Hematopoietic multipotent progenitor cell treated with erythropoietin and hydrocortisone succinate and interleukin-3 and kit ligand, for 6 days (in vitro differentiated cells): ENCODE results near the gene TMUB1.
A peak's percentile ranks its signal among the peaks of the same experiment; 100 is the strongest.

Source experiments
- DNase-seq: peaks from one replicate; pipeline ENCODE4 v3.0.0-alpha.2; 2015

The TMUB1 gene

DNA sequence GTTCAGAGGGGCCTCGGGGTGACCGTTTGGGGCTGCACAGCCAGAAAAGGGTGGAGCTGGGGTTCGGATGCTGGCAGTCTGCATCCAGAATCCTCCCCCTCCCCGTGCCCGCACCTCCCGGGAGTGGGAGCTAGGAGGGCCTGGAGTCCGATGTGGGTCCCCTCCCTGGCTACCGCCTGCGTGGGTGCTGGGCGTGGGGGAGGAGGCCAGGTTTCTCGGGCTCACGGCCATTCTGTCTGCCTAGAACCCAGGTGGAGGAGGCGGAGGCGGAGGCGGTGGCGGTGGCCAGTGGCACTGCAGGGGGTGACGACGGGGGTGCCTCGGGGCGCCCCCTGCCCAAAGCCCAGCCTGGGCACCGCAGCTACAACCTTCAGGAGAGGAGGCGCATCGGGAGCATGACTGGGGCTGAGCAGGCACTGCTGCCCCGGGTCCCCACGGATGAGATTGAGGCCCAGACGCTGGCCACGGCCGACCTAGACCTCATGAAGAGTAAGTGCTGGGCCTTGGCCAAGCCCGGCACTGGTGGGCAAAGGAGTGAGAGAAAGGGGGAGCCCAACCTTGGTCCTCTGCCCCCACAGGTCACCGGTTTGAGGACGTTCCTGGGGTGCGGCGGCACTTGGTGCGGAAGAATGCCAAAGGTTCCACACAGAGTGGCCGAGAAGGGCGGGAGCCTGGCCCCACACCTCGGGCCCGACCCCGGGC, 16.9 kb downstream of the TMUB1 start:
- DNase-seq, result no peak

DNA sequence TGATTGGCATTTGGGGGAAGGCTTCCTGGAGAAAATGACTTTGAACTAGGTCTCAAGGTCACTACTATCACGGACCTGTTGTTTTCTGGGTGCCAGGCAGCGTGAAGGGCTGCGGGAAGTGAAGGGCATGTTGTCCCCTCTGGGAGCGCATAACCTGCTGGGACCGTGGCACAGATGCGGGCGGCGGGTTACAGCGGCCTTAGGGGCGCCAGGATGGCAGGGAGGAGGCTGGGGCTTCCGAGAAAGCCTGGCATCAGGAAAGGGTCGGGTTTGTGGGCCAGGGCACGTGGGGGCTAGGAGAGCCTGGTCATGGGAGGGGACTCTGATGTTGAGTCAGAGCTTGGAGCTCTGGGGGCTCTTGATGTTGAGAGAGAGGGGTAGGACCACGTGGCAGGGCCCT, 17.8 kb downstream of the TMUB1 start:
- DNase-seq, result no peak

DNA sequence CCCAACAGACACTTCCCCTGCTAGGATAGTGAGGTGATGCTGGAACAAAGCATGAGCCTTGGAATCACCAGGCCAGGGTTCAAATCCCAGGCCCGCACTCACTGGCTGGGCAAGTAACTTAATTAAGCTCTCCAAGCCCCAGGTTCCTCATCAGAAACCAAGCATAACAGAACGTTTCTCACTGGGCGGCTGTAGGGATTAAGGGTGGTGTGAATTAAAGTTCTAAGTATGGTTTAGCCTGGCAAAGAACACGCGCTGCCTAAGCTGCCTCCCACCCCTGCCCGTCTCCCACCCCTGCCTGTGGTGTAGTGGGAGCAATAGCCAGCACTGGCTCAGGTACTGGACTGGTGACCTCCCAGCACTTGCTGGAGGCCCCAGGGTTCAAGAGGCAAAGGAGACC, 18.3 kb downstream of the TMUB1 start:
- no peak for DNase-seq

DNA sequence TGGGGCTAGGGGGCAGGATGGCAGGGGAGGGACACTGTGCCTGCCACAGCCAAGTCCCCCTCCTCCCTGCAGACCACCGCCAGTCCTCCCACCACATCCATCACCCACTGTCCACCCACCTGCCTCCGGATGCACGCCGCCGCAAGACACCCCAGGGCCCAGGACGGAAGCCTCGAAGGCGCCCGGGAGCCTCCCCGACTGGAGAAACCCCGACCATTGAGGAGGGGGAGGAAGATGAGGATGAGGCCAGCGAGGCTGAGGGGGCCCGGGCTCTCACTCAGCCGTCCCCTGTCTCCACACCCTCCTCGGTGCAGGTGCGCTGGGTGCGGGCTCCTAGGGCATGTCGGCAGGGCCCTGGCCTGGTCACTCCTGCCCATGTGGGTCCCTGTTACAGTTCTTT, 18.8 kb downstream of the TMUB1 start:
- DNase-seq, result no peak

DNA sequence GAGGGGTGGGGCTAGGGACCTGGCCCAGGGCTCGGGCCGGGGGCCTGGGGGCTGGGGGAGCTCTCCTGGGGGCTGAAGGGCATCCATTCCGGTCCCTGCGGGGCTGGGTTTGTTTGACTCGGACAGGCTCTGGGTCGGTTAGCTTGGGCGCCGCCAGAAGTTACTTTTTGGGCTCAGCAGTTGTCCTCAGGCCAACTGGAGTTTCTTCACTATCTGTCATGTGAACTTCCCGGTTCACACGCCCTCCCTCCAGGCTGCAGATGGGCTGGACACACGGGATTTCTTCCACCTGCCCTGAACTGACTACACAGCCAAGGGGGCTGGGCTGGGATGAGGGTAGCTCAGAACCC, 20.1 kb downstream of the TMUB1 start:
- DNase-seq, result no peak

DNA sequence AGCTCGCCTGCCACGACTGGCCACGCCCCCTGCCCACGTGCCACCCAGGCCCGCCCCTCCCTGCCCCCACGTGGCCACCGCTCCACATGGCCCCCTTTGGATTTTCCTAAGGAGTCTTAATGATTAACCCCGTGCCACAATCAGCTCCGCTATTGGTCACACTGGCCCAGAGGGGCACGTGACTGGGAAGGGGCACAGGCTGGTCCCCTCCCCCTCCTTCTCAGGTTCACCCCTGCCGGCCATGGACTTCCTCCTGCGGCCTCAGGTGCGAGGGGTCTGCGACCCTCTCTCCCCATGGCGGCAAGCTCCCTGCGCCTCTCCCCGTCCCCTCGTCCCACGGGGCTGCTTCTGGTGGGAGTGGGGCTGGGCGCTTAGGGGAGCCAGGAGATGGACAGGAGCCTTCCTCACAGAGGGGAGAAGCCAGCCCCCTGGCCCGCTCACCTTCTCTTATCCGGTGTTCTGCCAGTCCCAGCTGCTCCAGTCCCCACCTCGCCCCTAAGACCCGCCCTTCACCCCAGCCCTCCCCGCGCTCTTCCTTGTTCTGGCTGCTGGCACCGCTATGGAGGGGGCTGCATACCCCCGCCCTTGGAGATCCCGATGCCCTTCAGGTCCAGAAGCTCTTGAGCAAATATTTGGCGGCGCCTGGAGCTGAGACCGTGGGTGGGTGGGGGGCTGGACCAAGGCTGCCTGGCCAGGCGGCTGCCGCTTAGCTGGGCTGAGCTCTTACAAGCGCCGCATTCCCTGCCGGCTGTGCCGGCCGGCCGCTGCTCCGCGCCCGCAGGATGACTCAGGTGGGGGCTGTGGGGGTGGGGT, 20.7 kb downstream of the TMUB1 start:
- DNase-seq, result peak; percentile 38

DNA sequence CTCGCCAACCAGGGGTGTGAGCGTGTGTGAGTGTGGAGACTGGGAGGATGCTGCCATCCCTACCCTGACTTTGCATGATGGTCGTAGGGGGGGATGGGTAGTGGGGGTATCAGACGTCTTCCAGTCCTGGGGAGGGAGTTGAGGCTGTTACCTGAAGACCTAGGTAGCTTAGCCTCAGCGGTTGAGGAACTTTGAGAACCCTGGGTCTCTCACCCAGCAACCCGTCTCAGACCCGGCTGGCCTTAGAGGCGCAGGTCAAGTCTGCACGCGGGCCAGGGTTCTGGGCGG, 21.2 kb downstream of the TMUB1 start:
- no peak for DNase-seq

DNA sequence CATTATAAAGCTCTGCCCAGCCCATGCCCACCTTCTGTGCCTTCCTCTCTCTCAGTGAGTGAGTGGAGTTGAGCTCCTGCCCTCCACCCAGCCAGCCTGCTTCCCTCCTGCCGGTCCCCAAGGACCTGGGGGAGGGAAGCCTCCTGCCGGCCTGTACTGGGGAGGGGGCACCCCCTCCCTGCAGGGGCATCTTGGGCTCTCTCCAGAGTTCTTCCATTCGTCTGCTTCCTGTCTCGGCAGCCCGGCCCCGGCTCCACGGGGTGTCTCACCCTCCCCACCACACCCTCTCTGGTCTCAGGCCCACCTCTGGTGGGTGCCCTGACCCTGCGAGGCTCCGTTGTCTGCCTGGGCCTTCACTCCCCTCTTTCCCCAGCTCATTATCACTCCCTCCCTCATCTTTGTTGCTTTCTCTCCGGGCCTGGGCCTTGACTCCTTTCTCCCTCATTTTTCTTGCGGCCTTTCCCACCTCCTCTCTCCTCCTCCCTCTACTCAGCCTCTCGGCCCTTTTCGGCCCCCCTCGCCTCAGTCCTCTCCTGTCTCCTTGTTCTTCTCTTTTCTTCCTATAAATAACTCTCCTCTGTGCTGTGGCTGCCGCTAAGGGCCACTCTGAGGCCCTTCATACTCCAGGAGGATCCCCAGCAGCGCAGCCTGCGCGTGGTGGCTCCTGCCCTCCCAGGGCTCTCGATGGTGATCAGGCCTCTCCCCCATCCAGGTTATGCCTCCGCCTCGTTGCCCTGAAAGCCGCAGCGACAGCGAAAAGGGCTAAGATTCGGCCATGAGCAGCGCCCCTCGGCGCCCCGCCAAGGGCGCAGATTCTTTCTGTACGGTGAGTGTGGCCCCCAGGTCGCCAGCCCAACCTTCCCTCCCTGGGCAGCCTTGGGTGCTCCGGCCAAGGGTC, 21.8 kb downstream of the TMUB1 start:
- no peak for DNase-seq

DNA sequence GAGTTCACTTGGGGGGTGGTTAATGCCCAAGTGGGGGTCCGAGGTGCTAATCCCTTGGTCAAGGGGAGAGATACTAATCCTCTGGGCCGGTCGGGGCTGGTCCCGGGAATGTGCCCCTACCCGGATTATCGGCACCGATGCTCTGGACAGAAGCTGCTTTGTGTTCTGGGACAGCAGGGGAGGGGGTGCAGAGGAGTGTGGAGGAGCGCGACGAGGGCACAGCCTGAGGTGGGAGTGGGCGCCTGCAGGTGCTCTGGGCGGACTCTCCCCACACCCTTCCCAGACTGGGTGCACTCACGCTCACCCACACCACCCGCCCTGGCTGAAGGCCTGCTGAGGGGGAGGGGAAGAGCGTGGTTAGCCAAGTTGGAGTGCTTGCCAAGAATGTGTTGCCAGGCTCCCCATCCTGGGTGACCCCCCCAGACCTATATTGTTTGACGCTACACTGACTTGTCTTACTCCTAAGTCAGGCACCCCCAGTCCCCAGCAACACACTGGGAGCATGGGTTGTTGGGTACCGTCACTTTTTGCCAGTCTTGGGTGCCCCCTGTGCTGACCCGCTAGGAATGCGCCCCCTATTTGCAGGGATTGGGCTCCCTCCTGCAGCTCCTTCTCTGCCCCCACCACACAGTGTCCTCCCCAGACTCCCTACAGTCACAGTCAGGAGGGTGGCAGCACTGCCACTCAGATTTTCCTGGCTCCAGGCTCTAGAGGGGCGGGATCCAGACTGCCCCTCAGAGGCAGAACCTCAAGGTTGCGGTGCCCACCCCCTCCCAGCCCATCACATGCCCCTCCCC, 22.7 kb downstream of the TMUB1 start:
- peak; percentile 78 for DNase-seq

DNA sequence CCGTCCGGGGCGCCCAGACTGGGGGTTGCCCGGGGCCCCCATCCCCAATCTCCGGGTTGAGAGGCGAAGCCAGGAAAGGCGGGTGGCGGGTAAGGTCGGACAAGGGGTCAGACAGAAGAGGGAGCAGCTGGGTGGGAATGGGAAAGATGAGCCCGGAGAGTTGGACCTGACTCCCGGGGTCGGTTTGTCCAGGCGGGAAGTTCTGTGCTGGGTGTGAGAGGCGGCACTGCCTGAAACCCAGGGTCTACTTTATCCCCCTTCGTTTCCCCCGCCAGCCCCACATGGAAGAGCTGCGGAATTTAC, 23.2 kb downstream of the TMUB1 start:
- no peak for DNase-seq

DNA sequence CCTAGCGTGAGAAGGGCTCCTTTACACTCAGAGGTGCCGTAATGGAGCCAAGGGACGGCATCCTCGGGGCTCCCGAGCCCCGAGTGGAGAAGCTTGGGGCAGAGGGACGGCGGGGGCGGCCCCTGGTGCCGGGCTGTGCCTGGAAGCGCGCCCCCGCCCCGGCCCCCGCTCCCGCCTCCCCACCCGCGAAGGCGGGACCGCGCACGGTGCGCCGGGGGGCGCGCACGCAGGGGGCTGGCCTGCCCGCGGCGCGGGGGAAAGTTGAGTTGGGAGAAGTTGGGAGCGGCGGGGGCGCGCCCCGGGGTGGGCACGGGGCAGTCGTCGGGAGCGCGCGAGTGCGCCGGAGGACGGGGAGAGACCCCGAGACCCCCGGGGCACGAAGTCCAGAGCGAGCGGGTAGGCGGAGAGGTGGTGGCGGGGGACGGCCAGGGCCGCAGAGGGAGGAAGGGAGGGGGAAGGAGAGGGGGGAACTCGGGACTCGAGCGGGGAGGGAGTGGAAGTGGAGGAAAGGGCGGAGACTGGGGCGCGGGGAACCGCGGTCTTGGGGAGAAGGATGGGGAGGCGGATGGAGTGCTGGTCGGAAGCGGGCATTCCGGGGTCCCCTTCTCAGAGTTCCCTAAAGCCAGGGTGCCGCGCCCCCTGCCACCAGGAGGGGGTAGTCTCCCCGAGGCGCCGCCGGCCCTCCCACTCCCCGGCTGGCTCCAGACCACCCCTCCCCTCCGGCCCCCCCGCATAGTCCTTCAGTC, 23.8 kb downstream of the TMUB1 start, which contains the start of gene SLC4A2:
Gene SLC4A2, plus strand, starts transcription at position 223 of the 746 bp plus-strand sequence. CDS start 2,399 bp downstream, outside the sequence.
- DNase-seq, result peak; percentile 81

DNA sequence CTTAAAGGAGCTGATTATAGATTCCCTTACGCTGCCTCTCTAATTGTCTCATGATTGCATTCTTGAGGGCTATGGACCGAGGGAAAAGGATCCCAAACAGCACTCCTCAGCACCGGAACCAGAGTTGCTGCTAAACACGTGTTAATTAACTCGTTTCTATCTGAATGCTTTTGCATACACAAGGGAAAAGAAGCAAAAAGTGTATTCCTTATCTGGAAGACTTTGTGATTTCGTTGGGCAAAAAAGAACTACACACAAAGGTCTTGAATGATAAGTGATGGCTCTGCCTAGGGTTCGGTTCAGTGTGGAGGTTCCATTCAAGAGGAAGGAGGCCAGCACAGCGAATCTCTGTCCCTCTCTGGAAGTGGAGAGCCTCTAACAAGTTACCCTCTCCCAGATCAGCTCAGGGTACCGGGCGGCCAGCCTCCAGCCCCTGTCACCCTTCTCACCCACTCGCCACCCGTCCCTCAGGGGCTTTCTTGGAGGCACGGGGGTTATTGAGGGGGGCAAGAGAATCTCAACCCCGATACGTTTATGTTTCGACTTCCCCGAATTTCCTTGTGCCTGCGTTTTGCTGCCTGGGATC, 24.4 kb downstream of the TMUB1 start:
- DNase-seq, result no peak

DNA sequence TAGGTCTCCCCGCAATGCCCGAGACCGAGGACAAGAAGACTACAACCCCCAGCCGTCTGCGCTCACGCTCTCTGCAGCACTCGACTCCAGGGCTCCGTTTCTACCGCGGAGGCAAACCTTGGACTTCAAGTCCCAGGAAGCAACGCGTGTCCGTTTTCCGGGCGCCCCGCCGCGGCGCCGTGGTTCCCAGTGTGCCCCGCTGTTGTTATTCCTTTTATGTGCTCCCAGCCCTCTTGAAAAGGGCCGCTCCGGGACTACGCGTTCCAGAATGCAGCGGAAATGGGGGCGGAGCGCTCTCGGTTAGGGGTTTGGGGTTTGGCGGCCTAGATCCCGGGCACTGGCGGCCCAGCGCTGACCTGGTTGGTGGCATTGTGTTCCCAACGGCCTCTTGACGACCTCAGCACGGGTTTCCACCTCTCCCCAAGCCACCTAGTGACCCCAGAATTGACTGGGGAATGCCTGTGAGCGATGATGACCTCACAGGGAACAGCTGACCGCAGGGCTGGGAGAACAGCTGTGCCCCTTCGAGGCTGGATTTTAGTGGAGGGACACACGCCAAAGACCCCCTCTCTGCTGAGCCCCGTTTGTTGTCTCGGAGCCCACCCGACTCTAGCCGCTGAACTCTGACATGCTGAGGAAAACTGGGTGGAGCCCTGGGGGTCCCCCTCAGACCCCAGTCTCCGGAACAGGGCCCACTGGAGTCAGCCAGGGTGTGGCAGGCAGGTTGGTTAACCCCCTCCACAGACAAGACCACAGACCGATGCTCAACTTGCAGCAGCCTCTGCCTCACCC, 25.1 kb downstream of the TMUB1 start:
- DNase-seq, result peak; percentile 99

DNA sequence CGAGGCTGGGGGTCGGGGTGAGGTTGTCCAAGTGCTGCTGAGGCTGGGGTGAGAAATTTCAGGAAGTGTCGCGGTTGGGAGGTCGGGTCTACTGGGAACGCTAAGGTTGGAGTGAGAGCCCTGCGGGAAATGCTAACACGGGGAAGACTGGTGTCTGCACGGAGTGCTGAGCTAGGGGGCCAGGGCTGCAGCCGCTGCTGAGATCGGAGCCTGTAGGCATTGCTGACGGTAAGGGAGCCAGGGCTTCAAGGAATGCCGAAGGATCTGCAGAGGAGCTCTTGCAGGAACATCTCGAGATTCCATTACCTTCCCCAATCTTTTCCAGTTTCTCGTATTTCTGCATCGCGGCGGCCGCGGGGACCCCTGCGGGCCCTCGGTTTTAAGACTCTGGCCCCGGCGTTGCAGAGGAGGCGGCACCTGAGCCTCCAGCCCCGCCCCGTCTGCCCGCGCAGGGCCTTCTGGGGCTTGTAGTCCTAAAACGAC, 25.7 kb downstream of the TMUB1 start, which contains the start of gene CDK5:
Gene CDK5, minus strand, starts transcription at position 392 of the 483 bp plus-strand sequence. Its CDS starts 49 bp downstream, at position 343.
- DNase-seq, result no peak

DNA sequence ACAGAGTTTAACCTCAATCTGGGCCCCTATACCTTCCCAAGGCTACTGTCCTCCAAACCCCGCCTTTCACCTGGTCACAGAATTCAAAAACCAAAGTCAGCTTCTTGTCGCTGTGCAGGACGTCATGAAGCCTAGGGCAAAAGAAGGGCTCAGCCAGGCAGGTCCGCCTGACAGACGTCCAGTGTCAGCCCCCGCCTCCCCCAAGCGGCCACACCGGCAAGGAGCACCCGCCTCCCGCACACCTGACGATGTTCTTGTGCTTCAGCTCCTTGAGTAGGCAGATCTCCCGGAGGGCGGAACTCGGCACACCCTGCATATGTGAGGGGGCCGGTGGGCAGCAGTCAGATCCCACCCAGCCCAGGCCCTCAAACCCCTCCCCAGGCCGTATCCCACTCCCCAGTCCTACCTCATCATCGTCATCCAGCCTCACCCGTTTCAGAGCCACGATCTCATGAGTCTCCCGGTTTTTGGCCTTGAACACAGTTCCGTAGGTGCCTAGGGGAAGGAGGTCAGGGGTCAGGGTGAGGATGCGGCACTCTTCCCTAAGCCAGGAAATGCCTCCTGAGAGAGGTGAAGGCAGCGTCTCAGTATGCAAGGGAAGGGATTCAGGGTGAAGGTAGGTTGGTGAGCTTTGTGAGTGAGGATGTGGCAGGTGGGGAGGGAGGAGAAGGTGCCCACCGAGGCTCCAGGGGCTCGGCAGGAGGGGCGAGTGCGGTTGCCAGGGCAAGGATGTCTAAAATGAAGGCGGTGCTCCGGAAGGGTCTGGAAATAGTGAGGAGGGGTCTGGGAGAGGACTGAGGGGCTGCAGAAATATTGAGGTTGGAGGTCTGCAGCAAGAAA, 26.4 kb downstream of the TMUB1 start:
- no peak for DNase-seq

DNA sequence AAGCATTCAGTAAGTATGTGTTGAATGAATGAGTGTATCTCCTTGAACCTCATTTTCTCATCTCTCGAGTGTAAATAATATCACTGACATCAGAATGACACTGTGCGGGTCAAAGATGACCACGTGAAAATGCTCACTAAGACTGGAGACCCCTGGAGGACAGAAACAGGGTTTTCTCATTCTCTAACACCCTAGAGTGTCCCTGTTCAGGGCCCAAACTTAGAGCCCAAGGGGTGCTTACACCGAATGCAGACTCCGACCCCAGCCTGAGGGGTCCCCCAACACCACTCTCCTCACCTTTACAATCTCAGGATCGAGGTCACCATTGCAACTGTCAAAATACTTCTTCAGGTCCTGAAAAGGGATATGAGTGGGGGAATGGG, 27.0 kb downstream of the TMUB1 start:
- DNase-seq, result no peak

DNA sequence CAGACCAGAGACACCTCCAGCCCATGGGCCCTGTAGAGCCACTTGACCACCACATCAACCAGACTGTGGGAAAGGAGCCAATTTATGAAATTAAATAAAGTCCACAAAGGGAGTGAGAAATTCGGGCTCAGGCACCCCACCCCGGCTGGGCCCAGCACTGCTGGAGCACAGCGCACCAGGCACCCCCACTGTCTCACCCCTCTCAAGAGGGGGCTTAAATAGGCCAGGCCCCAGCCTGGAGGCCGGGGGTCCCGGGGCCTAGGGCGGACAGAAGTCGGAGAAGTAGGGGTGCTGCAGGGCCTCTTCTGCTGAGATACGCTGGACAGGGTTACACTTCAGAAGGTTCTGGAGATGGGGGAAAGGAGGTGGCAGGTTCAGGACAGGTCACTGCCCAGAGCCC, 29.5 kb downstream of the TMUB1 start:
- DNase-seq, result no peak

DNA sequence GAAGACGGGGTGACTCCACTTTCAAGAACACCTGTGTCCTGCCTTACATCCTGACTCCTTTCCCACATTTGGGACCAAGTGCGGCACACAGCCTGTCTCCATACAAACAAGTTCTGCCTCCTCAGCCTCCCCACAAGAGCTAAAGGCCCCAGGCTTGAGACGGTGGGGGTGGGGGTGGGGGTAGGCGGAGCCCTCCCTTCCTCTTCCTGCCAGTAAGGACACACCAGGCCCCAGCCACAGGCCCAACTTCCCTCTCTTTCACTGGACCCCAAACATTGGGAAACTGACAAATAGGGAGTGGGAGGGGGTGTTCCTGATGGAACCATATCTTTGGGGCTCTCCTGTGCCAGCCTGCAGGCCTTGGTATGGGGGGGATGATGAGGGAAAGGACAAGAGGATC, 30.2 kb downstream of the TMUB1 start:
- no peak for DNase-seq

DNA sequence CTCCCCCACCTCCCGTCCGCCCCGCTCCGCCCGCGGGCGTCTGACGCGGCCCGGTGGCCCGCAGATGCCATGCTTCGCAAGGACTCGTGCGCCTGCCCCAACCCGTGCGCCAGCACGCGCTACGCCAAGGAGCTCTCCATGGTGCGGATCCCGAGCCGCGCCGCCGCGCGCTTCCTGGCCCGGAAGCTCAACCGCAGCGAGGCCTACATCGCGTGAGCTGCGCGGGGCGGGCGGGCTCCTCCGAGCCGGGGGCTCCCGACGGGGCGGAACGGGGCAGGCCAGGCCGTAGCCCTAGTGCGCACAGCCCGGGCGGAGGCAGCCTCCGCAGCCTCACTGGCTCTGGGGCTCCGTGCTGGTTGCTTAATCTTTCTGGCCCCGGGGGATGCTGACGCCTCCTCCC, 32.2 kb downstream of the TMUB1 start:
- DNase-seq, result peak; percentile 78
